Effector memory CD4-positive, alpha-beta T cell (primary cell): ENCODE results near the gene GABRQ.

ENCODE experiments used
- DNase-seq, 3 donors: peaks; one replicate each; pipeline ENCODE4 v3.0.0-alpha.2; 2020
- H3K27ac ChIP-seq: 2 replicates; pipeline ENCODE4 v1.7.0; 2013; ENCODE audit warnings: mild to moderate bottlenecking, low read length, moderate library complexity; ENCODE audit not compliant: insufficient read depth, poor library complexity, severe bottlenecking
- H3K27me3 ChIP-seq: replicated peaks from 2 replicates; pipeline ENCODE4 v1.7.0; 2013; ENCODE audit warnings: mild to moderate bottlenecking, low read length; ENCODE audit not compliant: insufficient read depth, control insufficient read depth, poor library complexity, severe bottlenecking
- H3K36me3 ChIP-seq: 2 replicates; pipeline ENCODE4 v1.7.0; 2013; ENCODE audit warnings: mild to moderate bottlenecking, low read length, moderate library complexity; ENCODE audit not compliant: control insufficient read depth, insufficient read depth
- H3K4me1 ChIP-seq: 2 replicates; pipeline ENCODE4 v1.7.0; 2013; ENCODE audit warnings: low read length, mild to moderate bottlenecking; ENCODE audit not compliant: control insufficient read depth, insufficient read depth, poor library complexity, severe bottlenecking
- H3K4me3 ChIP-seq: 2 replicates; pipeline ENCODE4 v1.7.0; 2013; ENCODE audit warnings: low read length, low read depth, mild to moderate bottlenecking; ENCODE audit not compliant: insufficient read depth, poor library complexity, severe bottlenecking
- H3K9me3 ChIP-seq: 2 replicates; pipeline ENCODE4 v1.7.0; 2013; ENCODE audit warnings: mild to moderate bottlenecking, low read length, moderate library complexity; ENCODE audit not compliant: control insufficient read depth
- total RNA-seq, 3 donors: gene quantifications; one replicate each; lab custom pipeline; 2026; lab: John Stamatoyannopoulos, UW

Gene GABRQ
- 0 reads per million in 3 donors for total RNA-seq

- H3K4me1 ChIP-seq: no peaks in the 10 kb centered on the region
- H3K4me3 ChIP-seq: no peak within 1 kb of the TSS
- no peak for DNase-seq
- no peaks in the 10 kb centered on the region for H3K27me3 ChIP-seq
- no peaks in the 10 kb centered on the region for H3K36me3 ChIP-seq
- no peak within 1 kb of the TSS for H3K27ac ChIP-seq
- H3K9me3 ChIP-seq: no peaks in the 10 kb centered on the region
These were observed at the start of gene GABRQ for GRCh38 chrX:152637649-152638442. Gene GABRQ (plus strand): TSS chrX:152637895. CDS start chrX:152638203, 308 bp downstream.

GRCh38 chrX:152588206-152588605, 49.5 kb upstream of the GABRQ start:
- Histone ChIP-seq H3K4me3 (no peak overlapping the region), H3K9me3 (no peaks in the 10 kb centered on the region)
- no peak for DNase-seq

GRCh38 chrX:152600853-152601633, 36.7 kb upstream of the GABRQ start:
- DNase-seq: no peak
- H3K27ac ChIP-seq: no peak overlapping the region
- H3K36me3 ChIP-seq: no peaks in the 10 kb centered on the region
- H3K4me1 ChIP-seq: no peaks in the 10 kb centered on the region
- no peaks in the 10 kb centered on the region for H3K9me3 ChIP-seq
- no peak overlapping the region for H3K4me3 ChIP-seq
- no peaks in the 10 kb centered on the region for H3K27me3 ChIP-seq

More at GRCh38 chrX:152588206-152588605, 49.5 kb upstream of the GABRQ start:
- H3K36me3 ChIP-seq: no peaks in the 10 kb centered on the region
- no peak overlapping the region for H3K27ac ChIP-seq
- H3K27me3 ChIP-seq: no peaks in the 10 kb centered on the region
- H3K4me1 ChIP-seq: no peaks in the 10 kb centered on the region

GRCh38 chrX:152601848-152602616, 35.7 kb upstream of the GABRQ start:
- Histone ChIP-seq H3K4me1 (no peaks in the 10 kb centered on the region), H3K4me3 (no peak overlapping the region), H3K36me3 (no peaks in the 10 kb centered on the region), H3K9me3 (no peaks in the 10 kb centered on the region), H3K27me3 (no peaks in the 10 kb centered on the region), H3K27ac (no peak overlapping the region)
- no peak for DNase-seq

DNA sequence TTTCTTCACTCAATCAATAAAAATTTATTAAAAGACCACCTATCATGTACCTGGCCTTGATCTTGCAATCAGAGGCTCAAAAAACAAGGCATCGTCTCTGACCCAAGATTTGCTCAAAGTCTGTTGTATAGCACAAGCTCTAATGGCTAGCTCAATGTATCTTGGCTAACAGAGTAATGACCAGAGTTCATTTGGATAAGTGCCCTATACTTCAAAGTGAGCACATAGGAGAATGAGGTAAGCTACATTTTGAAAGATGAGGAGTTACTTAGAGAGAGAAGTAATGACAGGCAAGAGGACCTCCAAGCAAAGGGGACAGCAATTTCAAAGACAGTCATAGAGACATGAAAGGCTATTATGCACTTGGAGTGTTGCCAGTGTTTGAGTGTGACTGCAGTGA, 22.9 kb upstream of the GABRQ start:
- Histone ChIP-seq H3K36me3 (no peaks in the 10 kb centered on the region), H3K27ac (no peak overlapping the region), H3K9me3 (no peaks in the 10 kb centered on the region), H3K4me3 (no peak overlapping the region), H3K27me3 (no peaks in the 10 kb centered on the region), H3K4me1 (no peaks in the 10 kb centered on the region)
- no peak for DNase-seq

DNA sequence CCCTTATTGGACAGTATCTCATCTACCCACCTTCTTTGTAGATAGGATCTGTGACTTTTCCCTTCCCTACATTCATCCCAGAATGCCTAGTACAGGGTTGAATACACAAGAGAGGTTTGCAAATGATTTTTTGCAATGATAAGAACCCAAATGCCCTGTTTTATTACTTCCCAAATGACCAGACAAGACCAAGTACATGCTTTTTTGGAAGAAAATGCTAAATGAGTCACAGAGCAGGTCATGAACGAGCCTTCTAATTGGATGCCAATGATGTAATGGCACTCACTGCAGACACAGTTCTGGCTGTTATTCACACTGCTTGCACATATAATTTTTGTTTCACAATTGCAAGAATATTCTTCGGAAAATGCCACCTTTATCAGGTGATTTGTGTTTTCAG, 17.8 kb upstream of the GABRQ start:
- Histone ChIP-seq H3K36me3 (no peaks in the 10 kb centered on the region), H3K27me3 (no peaks in the 10 kb centered on the region), H3K4me1 (no peaks in the 10 kb centered on the region), H3K9me3 (no peaks in the 10 kb centered on the region), H3K4me3 (no peak overlapping the region), H3K27ac (no peak overlapping the region)
- no peak for DNase-seq

DNA sequence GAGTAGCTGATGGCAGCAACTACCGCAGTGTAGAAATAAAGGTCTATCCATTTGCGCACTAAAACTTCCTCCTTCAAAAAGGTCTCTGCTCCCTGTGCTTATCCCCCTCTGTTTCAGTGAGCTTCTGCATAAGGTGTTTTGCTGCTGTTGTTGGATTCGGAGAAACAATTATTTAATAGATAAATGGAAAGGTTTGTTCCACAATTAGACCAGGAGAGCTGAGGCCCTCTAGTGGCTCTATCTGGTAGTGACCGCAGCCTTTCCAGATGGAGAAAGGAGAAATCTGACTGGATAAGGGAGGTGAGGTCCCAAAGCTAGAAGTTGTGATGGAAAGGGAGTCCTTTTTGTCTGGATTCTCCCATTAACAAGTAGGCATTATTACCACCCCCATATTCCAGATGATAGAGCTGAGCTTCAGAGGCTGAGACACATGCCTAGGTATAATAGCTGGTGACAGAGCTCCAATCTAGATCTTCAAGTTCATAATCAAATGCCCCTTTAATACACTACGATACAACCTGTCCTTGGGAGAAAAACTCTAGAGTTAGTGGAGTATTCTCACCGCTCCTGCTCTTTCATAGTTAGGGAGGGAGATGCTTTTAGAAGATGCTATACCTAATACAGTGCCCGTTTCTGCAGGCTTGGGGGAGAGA, 5.1 kb upstream of the GABRQ start:
- H3K36me3 ChIP-seq: no peaks in the 10 kb centered on the region
- no peaks in the 10 kb centered on the region for H3K27me3 ChIP-seq
- no peak overlapping the region for H3K27ac ChIP-seq
- H3K4me3 ChIP-seq: no peak overlapping the region
- H3K9me3 ChIP-seq: no peaks in the 10 kb centered on the region
- no peak for DNase-seq
- H3K4me1 ChIP-seq: no peaks in the 10 kb centered on the region

DNA sequence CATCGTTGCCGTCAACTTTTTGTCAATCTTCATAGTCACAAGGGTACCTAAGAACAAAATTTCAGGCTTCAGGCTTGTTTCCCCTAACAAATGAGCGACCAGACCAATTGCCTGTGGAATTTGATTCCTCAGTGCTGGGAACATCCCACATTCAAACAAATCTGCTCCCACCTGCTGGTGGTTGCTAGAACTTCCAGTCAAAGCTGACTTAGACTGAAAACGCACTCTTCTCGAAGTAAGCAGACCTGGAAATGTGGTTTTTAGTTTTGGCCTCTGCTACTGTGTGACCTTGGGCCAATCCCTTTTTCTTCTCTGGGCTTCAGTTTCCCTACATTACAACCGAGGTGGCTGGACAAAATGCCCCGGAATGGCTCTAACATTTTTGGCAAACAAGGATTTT, 1.8 kb upstream of the GABRQ start:
- no peaks in the 10 kb centered on the region for H3K36me3 ChIP-seq
- H3K4me3 ChIP-seq: no peak overlapping the region
- no peaks in the 10 kb centered on the region for H3K27me3 ChIP-seq
- no peak for DNase-seq
- H3K27ac ChIP-seq: no peak overlapping the region
- no peaks in the 10 kb centered on the region for H3K9me3 ChIP-seq
- H3K4me1 ChIP-seq: no peaks in the 10 kb centered on the region

DNA sequence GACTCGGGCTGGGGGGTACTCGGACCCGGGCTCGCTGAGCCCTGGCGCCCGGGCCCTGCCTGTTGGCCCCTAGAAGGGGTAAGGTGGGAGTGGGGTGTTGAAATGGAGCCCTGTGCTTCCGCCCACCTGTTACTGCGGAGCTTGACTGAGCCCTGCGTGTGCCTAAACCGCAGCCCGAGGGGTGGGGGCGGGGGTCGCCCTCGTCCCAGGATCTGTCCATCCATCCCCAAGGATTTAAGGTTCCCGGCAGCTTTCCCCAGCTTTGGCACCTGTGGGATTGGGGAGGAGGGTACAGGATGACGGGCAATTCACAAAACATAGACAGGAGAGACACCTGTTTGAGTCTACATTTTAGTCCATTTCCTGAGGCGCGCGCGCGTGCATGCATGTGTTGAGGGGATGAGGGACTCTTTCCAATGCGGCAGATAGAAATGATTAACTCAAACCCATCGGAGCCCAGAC, 779 bp downstream of the GABRQ start:
- H3K4me3 ChIP-seq: no peak overlapping the region
- H3K27me3 ChIP-seq: no peaks in the 10 kb centered on the region
- H3K27ac ChIP-seq: no peak overlapping the region
- no peaks in the 10 kb centered on the region for H3K36me3 ChIP-seq
- no peaks in the 10 kb centered on the region for H3K9me3 ChIP-seq
- no peak for DNase-seq
- H3K4me1 ChIP-seq: no peaks in the 10 kb centered on the region
